ENCODE data around the gene HSPA14.

- TF ChIP-seq CTCF (IDR thresholded peaks at IDR 0.05) (no peak), EZH2 (IDR thresholded peaks at IDR 0.05) (no peak), EZH2phosphoT487 (IDR thresholded peaks at IDR 0.05) (no peak)
Observed at GRCh38 chr10:14810969-14811953, 26.8 kb upstream of the HSPA14 start.

Data from neural progenitor cell (in vitro differentiated cells).